Esophagus muscularis mucosa (tissue), 4 donors: ENCODE measurements around the gene ENG.

Experiments
- EP300 ChIP-seq: sonication (generic); formaldehyde crosslinking; IDR thresholded peaks from one replicate; pipeline ENCODE4 v1.6.1; 2017; ENCODE audit warnings: antibody characterized with exemption
- POLR2AphosphoS5 ChIP-seq, 2 donors: sonication (generic); formaldehyde crosslinking; IDR thresholded peaks; one replicate each; pipeline ENCODE4 v1.6.1; 2017; ENCODE audit warnings: antibody characterized with exemption in 2 of 2
- TF ChIP-seq, protein P1 (sequence below), 3 experiments: fragments of 200-600 bp in 2 of 3; fragments of 450-650 bp in 1 of 3; sonication (generic) in 2 of 3; IDR thresholded peaks; one replicate each; pipeline ENCODE4 v1.5.1; 2017 to 2019; ENCODE audit warnings: antibody characterized with exemption in 3 of 3, mild to moderate bottlenecking in 2 of 3, moderate library complexity in 1 of 3

DNA sequence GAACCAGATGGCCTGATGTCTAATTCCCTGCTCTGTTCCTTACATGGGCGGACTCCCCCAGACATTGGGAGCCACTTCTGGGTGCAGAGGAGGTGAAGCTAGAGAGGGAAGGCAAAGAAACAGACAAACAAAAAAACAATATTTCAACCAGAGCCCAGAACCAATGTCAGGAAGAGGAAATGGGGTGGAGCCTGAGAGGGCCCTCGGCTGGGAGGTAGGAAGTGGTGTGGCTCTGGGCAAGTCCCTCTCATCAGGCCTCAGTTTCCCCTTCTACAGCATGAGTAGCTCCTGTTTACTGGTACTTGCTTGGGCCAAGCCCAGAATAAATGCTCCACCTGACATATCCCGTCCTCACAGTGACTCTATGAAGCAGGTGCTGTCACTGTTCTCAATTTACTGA lies 87.0 kb downstream of the ENG start:
- TF ChIP-seq, protein P1, sequence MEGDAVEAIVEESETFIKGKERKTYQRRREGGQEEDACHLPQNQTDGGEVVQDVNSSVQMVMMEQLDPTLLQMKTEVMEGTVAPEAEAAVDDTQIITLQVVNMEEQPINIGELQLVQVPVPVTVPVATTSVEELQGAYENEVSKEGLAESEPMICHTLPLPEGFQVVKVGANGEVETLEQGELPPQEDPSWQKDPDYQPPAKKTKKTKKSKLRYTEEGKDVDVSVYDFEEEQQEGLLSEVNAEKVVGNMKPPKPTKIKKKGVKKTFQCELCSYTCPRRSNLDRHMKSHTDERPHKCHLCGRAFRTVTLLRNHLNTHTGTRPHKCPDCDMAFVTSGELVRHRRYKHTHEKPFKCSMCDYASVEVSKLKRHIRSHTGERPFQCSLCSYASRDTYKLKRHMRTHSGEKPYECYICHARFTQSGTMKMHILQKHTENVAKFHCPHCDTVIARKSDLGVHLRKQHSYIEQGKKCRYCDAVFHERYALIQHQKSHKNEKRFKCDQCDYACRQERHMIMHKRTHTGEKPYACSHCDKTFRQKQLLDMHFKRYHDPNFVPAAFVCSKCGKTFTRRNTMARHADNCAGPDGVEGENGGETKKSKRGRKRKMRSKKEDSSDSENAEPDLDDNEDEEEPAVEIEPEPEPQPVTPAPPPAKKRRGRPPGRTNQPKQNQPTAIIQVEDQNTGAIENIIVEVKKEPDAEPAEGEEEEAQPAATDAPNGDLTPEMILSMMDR (IDR thresholded peaks at IDR 0.05): no peak
- TF ChIP-seq EP300 (no peak), POLR2AphosphoS5 (IDR thresholded peaks at IDR 0.05) (no peak)
